Fibroblast of lung (primary cell): ENCODE data around the gene XBP1. TPM values are rescaled to one million over a fixed set of nuclear protein-coding genes. Genes with fewer than 3 reads are reported as not detected.

Source experiments
- DNase-seq, 2 donors: peaks; one replicate each; pipeline versions ENCODE4 v3.0.0 to v3.0.0-alpha.2; 2010; ENCODE audit warnings: low read depth in 2 of 2
- H2AFZ ChIP-seq: 2 replicates; pipeline ENCODE4 v1.5.1; 2012; ENCODE audit warnings: low read length, control low read depth, inconsistent platforms
- H3K27ac ChIP-seq: 2 replicates; pipeline ENCODE4 v1.5.1; 2011; ENCODE audit warnings: low read length, control low read depth; ENCODE audit not compliant: insufficient read depth
- H3K27me3 ChIP-seq: 2 replicates; pipeline ENCODE4 v1.5.1; 2011; ENCODE audit warnings: mild to moderate bottlenecking, low read length; ENCODE audit not compliant: control insufficient read depth, insufficient read depth
- H3K36me3 ChIP-seq: 2 replicates; pipeline ENCODE4 v1.5.1; 2011; ENCODE audit warnings: low read length; ENCODE audit not compliant: control insufficient read depth, insufficient read depth
- H3K4me1 ChIP-seq: 2 replicates; pipeline ENCODE4 v1.5.1; 2011; ENCODE audit warnings: low read length; ENCODE audit not compliant: control insufficient read depth, insufficient read depth; ENCODE audit errors: extremely low read depth
- H3K4me2 ChIP-seq: 2 replicates; pipeline ENCODE4 v1.5.1; 2011; ENCODE audit warnings: low read length, control low read depth; ENCODE audit not compliant: insufficient read depth; ENCODE audit errors: extremely low read depth
- H3K4me3 ChIP-seq, 4 experiments: fragments of 200-600 bp in 1 of 4; sonication (generic) in 1 of 4; replicated peaks in 1 of 4; 2 replicates each; pipeline ENCODE4 v1.5.1; 2011 to 2016; ENCODE audit warnings: low read length in 4 of 4, low read depth in 3 of 4, mild to moderate bottlenecking in 3 of 4, control low read depth in 2 of 4, inconsistent platforms in 1 of 4, mixed read lengths in 1 of 4; ENCODE audit not compliant: insufficient read depth in 1 of 4; ENCODE audit errors: control extremely low read depth in 1 of 4
- H3K79me2 ChIP-seq: 2 replicates; pipeline ENCODE4 v1.5.1; 2012; ENCODE audit warnings: mild to moderate bottlenecking, low read length, inconsistent platforms; ENCODE audit not compliant: control insufficient read depth, insufficient read depth
- H3K9ac ChIP-seq: 2 replicates; pipeline ENCODE4 v1.5.1; 2011; ENCODE audit warnings: mild to moderate bottlenecking, low read length, control low read depth; ENCODE audit not compliant: insufficient read depth
- H3K9me3 ChIP-seq: 2 replicates; pipeline ENCODE4 v1.5.1; 2012; ENCODE audit warnings: low read depth, low read length; ENCODE audit not compliant: control insufficient read depth, insufficient read depth
- H4K20me1 ChIP-seq: 2 replicates; pipeline ENCODE4 v1.5.1; 2011; ENCODE audit warnings: low read length; ENCODE audit not compliant: control insufficient read depth, insufficient read depth; ENCODE audit errors: extremely low read depth
- EZH2 ChIP-seq: IDR thresholded peaks from 2 replicates; pipeline ENCODE4 v1.5.1; 2012; ENCODE audit warnings: low read length, control low read depth, mild to moderate bottlenecking; ENCODE audit errors: missing control alignments
- polyA plus RNA-seq, 2 donors: library from polyadenylated mRNA; depleted of rRNA in 1 of 2; stranded (reverse) in 1 of 2; unstranded in 1 of 2; fragments of >200 nt; gene quantifications; 2 replicates each; pipeline ENCODE4 v1.2.1, GENCODE V29; 2011 to 2012; ENCODE audit warnings: missing spikeins in 1 of 2
- total RNA-seq: library from RNA; depleted of rRNA; stranded (reverse); fragments of >200 nt; gene quantifications from 2 replicates; pipeline ENCODE4 v1.2.1, GENCODE V29; 2014
- TF ChIP-seq, protein P1 (sequence below), 2 donors: IDR thresholded peaks in 1 of 2; conservative IDR thresholded peaks in 1 of 2; 1 replicate in 1 of 2; 2 replicates in 1 of 2; pipeline ENCODE4 v1.5.1; 2011 to 2012; ENCODE audit warnings: low read length in 2 of 2, control low read depth in 1 of 2, inconsistent platforms in 1 of 2, low read depth in 1 of 2, mild to moderate bottlenecking in 1 of 2

XBP1 gene
- total and polyA plus RNA-seq, 2 donors (not counting 1 experiment from before 2014, with no cell fraction given) = 144 to 241 TPM

- no peak for TF ChIP-seq EZH2
- TF ChIP-seq, protein P1, sequence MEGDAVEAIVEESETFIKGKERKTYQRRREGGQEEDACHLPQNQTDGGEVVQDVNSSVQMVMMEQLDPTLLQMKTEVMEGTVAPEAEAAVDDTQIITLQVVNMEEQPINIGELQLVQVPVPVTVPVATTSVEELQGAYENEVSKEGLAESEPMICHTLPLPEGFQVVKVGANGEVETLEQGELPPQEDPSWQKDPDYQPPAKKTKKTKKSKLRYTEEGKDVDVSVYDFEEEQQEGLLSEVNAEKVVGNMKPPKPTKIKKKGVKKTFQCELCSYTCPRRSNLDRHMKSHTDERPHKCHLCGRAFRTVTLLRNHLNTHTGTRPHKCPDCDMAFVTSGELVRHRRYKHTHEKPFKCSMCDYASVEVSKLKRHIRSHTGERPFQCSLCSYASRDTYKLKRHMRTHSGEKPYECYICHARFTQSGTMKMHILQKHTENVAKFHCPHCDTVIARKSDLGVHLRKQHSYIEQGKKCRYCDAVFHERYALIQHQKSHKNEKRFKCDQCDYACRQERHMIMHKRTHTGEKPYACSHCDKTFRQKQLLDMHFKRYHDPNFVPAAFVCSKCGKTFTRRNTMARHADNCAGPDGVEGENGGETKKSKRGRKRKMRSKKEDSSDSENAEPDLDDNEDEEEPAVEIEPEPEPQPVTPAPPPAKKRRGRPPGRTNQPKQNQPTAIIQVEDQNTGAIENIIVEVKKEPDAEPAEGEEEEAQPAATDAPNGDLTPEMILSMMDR (conservative IDR thresholded peaks at IDR 0.05 in 1 of 2, IDR thresholded peaks at IDR 0.05 in 1 of 2; ENCODE audit: low read depth in 1 of 2, low read length in 2 of 2) = no peak
- peaks cover 2% of the 10 kb centered on the region for H3K4me1 ChIP-seq
- H3K9ac ChIP-seq = no peak overlapping the region
- H3K4me2 ChIP-seq = no peak overlapping the region
- H3K9me3 ChIP-seq = no peaks in the 10 kb centered on the region
- H3K4me3 ChIP-seq = no peak overlapping the region
- H3K36me3 ChIP-seq = peaks cover 4% of the 10 kb centered on the region
- H2AFZ ChIP-seq = no peak overlapping the region
- peaks cover 26% of the 10 kb centered on the region for H3K79me2 ChIP-seq
- H4K20me1 ChIP-seq = no peaks in the 10 kb centered on the region
- no peak overlapping the region for H3K27ac ChIP-seq
- no peak for DNase-seq
- no peaks in the 10 kb centered on the region for H3K27me3 ChIP-seq
These were observed 2.3 kb upstream of the XBP1 start for GRCh38 chr22:28802595-28803123.

- TF ChIP-seq EZH2 = no peak
- TF ChIP-seq, protein P1 (conservative IDR thresholded peaks at IDR 0.05 in 1 of 2, IDR thresholded peaks at IDR 0.05 in 1 of 2; ENCODE audit: low read depth in 1 of 2, low read length in 2 of 2) = no peak
- Histone ChIP-seq H3K27me3 (no peaks in the 10 kb centered on the region), H4K20me1 (no peaks in the 10 kb centered on the region), H3K9me3 (no peaks in the 10 kb centered on the region), H3K4me2 (peak overlapping the region; percentile 48), H3K4me1 (peaks cover 2% of the 10 kb centered on the region), H2AFZ (no peak overlapping the region), H3K36me3 (peaks cover 4% of the 10 kb centered on the region), H3K4me3 (peak overlapping the region in 1 of 4 experiments; percentile 11), H3K9ac (no peak overlapping the region), H3K27ac (no peak overlapping the region), H3K79me2 (peaks cover 30% of the 10 kb centered on the region)
- DNase-seq = peak in 1 of 2 donors; percentile 16
These were observed 1.7 kb upstream of the XBP1 start for GRCh38 chr22:28801845-28802594.

- peak overlapping the region; percentile 89 to 97 (median 95) for H3K4me3 ChIP-seq
- peaks cover 48% of the 10 kb centered on the region for H3K79me2 ChIP-seq
- H3K27ac ChIP-seq = peak overlapping the region; percentile 100
- H3K36me3 ChIP-seq = peaks cover 15% of the 10 kb centered on the region
- H3K9me3 ChIP-seq = no peaks in the 10 kb centered on the region
- peak; percentile 55 to 65 for DNase-seq
- H3K4me1 ChIP-seq = peaks cover 2% of the 10 kb centered on the region
- H2AFZ ChIP-seq = no peak overlapping the region
- H3K27me3 ChIP-seq = no peaks in the 10 kb centered on the region
- TF ChIP-seq, protein P1 (conservative IDR thresholded peaks at IDR 0.05 in 1 of 2, IDR thresholded peaks at IDR 0.05 in 1 of 2; ENCODE audit: low read depth in 1 of 2, low read length in 2 of 2) = no peak
- no peak for TF ChIP-seq EZH2
- peak overlapping the region; percentile 100 for H3K9ac ChIP-seq
- H3K4me2 ChIP-seq = peak overlapping the region; percentile 53
- no peaks in the 10 kb centered on the region for H4K20me1 ChIP-seq
These were observed 612 bp downstream of the XBP1 start for GRCh38 chr22:28799606-28800307.
